Adrenal gland (tissue), 12 donors: ENCODE measurements around the gene RALB. TPM values are rescaled to one million over a fixed set of nuclear protein-coding genes. Genes with fewer than 3 reads are reported as not detected.

ENCODE experiments used
- DNase-seq, 7 donors: peaks; one replicate each; pipeline ENCODE4 v3.0.0-alpha.2; 2019 to 2020
- H3K27ac ChIP-seq, 5 donors: fragments of 200-600 bp; sonication (generic) in 4 of 5; 1 replicate in 3 of 5; 2 replicates in 2 of 5; pipeline versions ENCODE4 v1.5.1 to v1.8.0; 2016 to 2020; ENCODE audit warnings: mild to moderate bottlenecking in 1 of 5
- H3K27me3 ChIP-seq: fragments of 200-600 bp; 2 replicates; pipeline ENCODE4 v1.8.0; 2021
- H3K36me3 ChIP-seq, 2 donors: fragments of 200-600 bp; replicated peaks in 1 of 2; 1 replicate in 1 of 2; 2 replicates in 1 of 2; pipeline versions ENCODE4 v1.5.1 to v1.8.0; 2018 to 2022
- H3K4me1 ChIP-seq, 2 donors: fragments of 200-600 bp; replicated peaks in 1 of 2; 1 replicate in 1 of 2; 2 replicates in 1 of 2; pipeline versions ENCODE4 v1.5.1 to v1.8.0; 2018 to 2021
- H3K4me3 ChIP-seq, 4 donors: fragments of 200-600 bp; sonication (generic) in 3 of 4; one replicate each; pipeline ENCODE4 v1.5.1; 2016 to 2018
- H3K9me3 ChIP-seq, 3 donors: fragments of 200-600 bp; sonication (generic) in 1 of 3; replicated peaks in 1 of 3; 1 replicate in 2 of 3; 2 replicates in 1 of 3; pipeline versions ENCODE4 v1.5.1 to v1.8.0; 2016 to 2021
- CTCF ChIP-seq, 6 experiments: fragments of 450-650 bp in 4 of 6; fragments of 200-600 bp in 2 of 6; sonication (generic) in 1 of 6; IDR thresholded peaks; 1 replicate in 5 of 6; 2 replicates in 1 of 6; pipeline versions ENCODE4 v1.5.1 to v1.8.0; 2016 to 2021; ENCODE audit warnings: antibody characterized with exemption in 6 of 6, mild to moderate bottlenecking in 2 of 6, moderate library complexity in 1 of 6
- POLR2A ChIP-seq, 2 donors: fragments of 450-650 bp; IDR thresholded peaks; one replicate each; pipeline ENCODE4 v1.6.1; 2017; ENCODE audit warnings: antibody characterized with exemption in 2 of 2, mild to moderate bottlenecking in 2 of 2, moderate library complexity in 1 of 2
- WGBS, 4 donors: extraction: QIAGEN DNeasy Blood & Tissue Kit in 2 of 4; methylation state at CpG; one replicate each; pipeline versions ENCODE4 v1.1.5 to v1.1.7; 2013 to 2017; 5-methylcytosine and 5-hydroxymethylcytosine counted together
- intact Hi-C, 2 donors: fragments of 100-400 bp; cut with DNase I; formaldehyde crosslinking; loops; one replicate each; pipeline versions ENCODE4 v1.14.1 to v1.15.0; 2022 to 2023
- polyA plus RNA-seq, 3 donors: library from polyadenylated mRNA; stranded (reverse); fragments of 200-250 nt in 2 of 3; fragments of 350-450 nt in 1 of 3; fragmentation: Illumina TruSeq in 1 of 3; extraction: RNeasy Lipid Tissue Mini Kit (QIAGEN cat#74804) in 1 of 3; gene quantifications; one replicate each; pipeline ENCODE4 v1.2.3, GENCODE V29; 2013 to 2014
- total RNA-seq, 9 donors: library from RNA; depleted of rRNA in 4 of 9; stranded (reverse); fragments of >200 nt in 4 of 9; fragments of 120-200 nt in 1 of 9; fragmentation: NEBNext Ultra II Directional in 1 of 9; extraction: Animal tissue kit (Norgen Biotek cat#: 25700) in 1 of 9; gene quantifications; one replicate each; pipeline versions ENCODE4 v1.1.0 to v1.2.4, GENCODE V29; 2013 to 2023
- donor health status: healthy with polysubstance abuse.
- donor health status: Bipolar disorder and iron deficiency.
- donor health status: DM: yes; HTN: yes; CAD: no.
- donor health status: DM: no; HTN: no; CAD: no.
- donor health status: DM: no; HTN: no; CAD: no.
- donor health status: DM: yes; HTN: yes; CAD: no.

RALB gene
- total and polyA plus RNA-seq, 12 donors = 20.7 to 94.3 (median 51.6) TPM

- WGBS, 4 donors = 75 to 97% (median 77%) methylated on average over 6 of the region's 6 CpGs
- Histone ChIP-seq H3K27ac (no peak overlapping the region), H3K9me3 (no peaks in the 10 kb centered on the region), H3K4me3 (no peak overlapping the region), H3K27me3 (no peaks in the 10 kb centered on the region), H3K36me3 (no peaks in the 10 kb centered on the region), H3K4me1 (peaks cover 0 to 10% of the 10 kb centered on the region in 2 donors)
- TF ChIP-seq CTCF (IDR thresholded peaks at IDR 0.05) = no peak
- TF ChIP-seq POLR2A (IDR thresholded peaks at IDR 0.05) = no peak
- no peak for DNase-seq
- intact Hi-C loops = loop anchor here (5.0 to 10.0 kb wide), 2 partner anchors 197 to 200 kb away; no protein-coding TSS in a partner anchor
These were observed 59.4 kb downstream of the RALB start for GRCh38 chr2:120312076-120312475.

DNA sequence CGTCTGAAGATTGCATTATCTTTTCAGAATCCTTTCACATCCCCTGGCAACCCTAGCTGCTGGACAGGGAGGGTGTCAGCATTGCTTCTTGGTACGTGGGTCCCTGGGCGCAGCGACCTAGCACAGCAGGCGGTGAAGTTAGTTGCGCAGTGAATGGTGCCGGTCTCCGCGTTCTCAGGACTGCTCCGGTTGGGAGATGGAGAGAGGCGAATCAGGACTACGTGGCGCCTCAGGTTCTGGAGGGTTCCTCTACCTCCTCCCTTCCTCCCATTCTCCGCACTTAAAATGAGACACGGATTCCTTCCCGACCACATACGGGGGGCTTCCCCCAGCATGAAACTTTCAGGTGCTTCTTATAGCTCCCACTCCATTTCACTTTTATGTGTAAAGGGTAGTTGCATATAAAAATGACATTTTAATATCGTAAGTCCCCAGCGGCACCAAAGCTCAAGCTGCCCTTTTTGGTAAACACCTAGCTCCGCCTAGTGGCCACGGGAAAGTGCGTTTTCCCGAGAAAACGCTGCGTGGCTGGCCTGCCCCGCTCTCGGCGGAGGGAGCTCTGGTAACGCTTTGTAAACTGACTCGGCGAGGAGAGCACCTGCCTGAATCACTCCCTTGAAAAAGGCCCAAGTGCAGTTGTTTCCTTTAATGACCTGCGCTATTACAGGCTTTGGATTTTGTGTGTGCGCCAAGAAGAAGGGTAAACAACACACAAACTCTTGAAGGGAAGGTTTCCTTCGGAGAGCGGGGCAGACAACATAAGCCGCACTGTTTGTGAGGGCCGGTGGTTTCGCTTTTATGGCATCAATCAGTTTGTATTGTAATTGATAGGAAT is 60.4 kb downstream of the RALB start:
- 4 to 12% (median 4%) methylated on average over 25 to 38 of the region's 38 CpGs for WGBS, 4 donors
- intact Hi-C loops = loop anchor here (5.0 to 10.0 kb wide), 2 partner anchors 198 to 201 kb away; no protein-coding TSS in a partner anchor
- H3K4me3 ChIP-seq = peak overlapping the region in 2 of 4 donors; percentile 27 to 51
- no peaks in the 10 kb centered on the region for H3K27me3 ChIP-seq
- peak overlapping the region in 3 of 5 donors; percentile 35 to 71 (median 57) for H3K27ac ChIP-seq
- peaks cover 0 to 10% of the 10 kb centered on the region in 2 donors for H3K4me1 ChIP-seq
- DNase-seq = peak; percentile 82 to 92 (median 88)
- no peaks in the 10 kb centered on the region for H3K36me3 ChIP-seq
- no peaks in the 10 kb centered on the region for H3K9me3 ChIP-seq
- TF ChIP-seq CTCF (IDR thresholded peaks at IDR 0.05) (peak; percentile 86 to 95 (median 93)), POLR2A (IDR thresholded peaks at IDR 0.05) (no peak)

DNA sequence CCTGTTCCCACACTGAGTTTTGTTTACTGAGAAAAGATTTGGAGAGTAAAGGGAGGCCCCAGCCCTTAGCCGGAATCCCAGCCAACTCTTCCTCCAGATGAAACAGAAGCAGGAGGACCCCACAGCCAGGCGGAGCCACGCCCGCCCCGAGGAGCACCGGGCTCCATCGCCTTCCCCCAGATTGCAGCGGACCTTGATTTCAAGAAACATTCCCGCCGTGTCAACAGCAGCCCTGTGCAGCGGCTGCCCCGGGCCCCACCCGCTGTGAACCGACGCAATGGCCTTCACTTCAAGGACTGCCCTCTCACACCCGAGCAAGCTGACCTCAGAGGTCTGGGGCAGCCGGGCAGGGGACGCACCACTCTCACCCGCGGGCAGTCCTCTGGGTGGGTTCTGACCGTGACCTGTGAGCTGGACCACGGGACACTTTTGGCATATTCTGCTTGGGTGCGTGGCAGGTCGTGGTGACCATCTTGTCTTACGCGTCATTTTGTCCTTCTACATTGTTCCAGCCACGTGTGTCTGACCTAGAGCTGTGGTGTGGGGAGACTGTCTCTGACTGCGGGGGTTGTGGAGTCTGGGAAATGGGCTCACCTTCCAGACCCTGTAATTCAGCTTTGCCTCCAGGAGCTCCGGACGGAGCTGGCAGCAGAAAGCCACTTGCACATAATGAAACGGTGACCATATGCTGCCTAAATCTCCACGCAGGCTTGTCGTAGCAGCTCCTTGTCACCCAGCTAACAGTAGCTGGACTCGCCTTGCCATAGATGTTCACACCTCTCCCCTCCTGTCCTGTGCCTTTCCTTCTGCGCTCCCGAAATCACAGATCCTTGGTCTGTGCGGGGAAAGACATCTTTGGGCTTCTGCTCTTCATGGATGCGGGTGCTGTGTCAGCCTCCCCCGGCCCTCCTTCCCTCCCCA is 61.3 kb downstream of the RALB start:
- peak in 6 of 7 donors; percentile 42 to 63 (median 48) for DNase-seq
- peak overlapping the region in 2 of 4 donors; percentile 27 to 51 for H3K4me3 ChIP-seq

More for the DNA sequence above, 61.3 kb downstream of the RALB start:
- H3K27me3 ChIP-seq = no peaks in the 10 kb centered on the region
- H3K9me3 ChIP-seq = no peaks in the 10 kb centered on the region
- peaks cover 0 to 10% of the 10 kb centered on the region in 2 donors for H3K4me1 ChIP-seq
- no peaks in the 10 kb centered on the region for H3K36me3 ChIP-seq
- WGBS, 4 donors = 47 to 55% (median 51%) methylated on average over 31 to 39 of the region's 39 CpGs
- intact Hi-C loops = loop anchor here (5.0 to 10.0 kb wide), 2 partner anchors 199 to 202 kb away; no protein-coding TSS in a partner anchor
- TF ChIP-seq CTCF (IDR thresholded peaks at IDR 0.05) (no peak), POLR2A (IDR thresholded peaks at IDR 0.05) (no peak)
- H3K27ac ChIP-seq = peak overlapping the region in 3 of 5 donors; percentile 35 to 71 (median 57)
